Sciatic nerve (tissue), 2 donors: Measurements from ENCODE around the gene RIBC1. TPM values are rescaled to one million over a fixed set of nuclear protein-coding genes. Genes with fewer than 3 reads are reported as not detected.
"Not testable (repeated sequence)": the region's sequence is repeated elsewhere in the genome, so short reads cannot be mapped to it uniquely, and the experiment has no call there.

Experiments
- ATAC-seq: fragments of 200-7000 bp; cut with Tn5 transposase; one replicate; pipeline ENCODE4 v1.9.1; 2020; ENCODE audit warnings: mild to moderate bottlenecking, moderate library complexity
- DNase-seq: peaks from one replicate; pipeline ENCODE4 v3.0.0-alpha.2; 2020; ENCODE audit warnings: low spot score
- intact Hi-C: fragments of 100-400 bp; cut with DNase I; formaldehyde crosslinking; loops from one replicate; pipeline ENCODE4 v1.14.2; 2022
- total RNA-seq: library from RNA; stranded (reverse); fragmentation: NEBNext Ultra II Directional; extraction: Animal tissue kit (Norgen Biotek cat#: 25700); gene quantifications from one replicate; pipeline ENCODE4 v1.2.1, GENCODE V29; 2021
- donor health status: DM: no; HTN: no; CAD: no.
- donor health status: DM: no; HTN: no; CAD: no.

Gene RIBC1
- total RNA-seq, 1 donor from 2014 or later, result 2.1 TPM

GRCh38 chrX:53433651-53434639 is 11.3 kb downstream of the RIBC1 start, which contains the start of gene HSD17B10:
HSD17B10 (minus strand) TSS chrX:53434370; CDS start chrX:53434345, 25 bp downstream.
- DNase-seq (peak; percentile 93), ATAC-seq (peak; percentile 98)
- intact Hi-C loops, result no loop called here

- intact Hi-C loops, result no loop called here
- DNase-seq (no peak), ATAC-seq (peak; percentile 43)
These were observed 13.3 kb downstream of the RIBC1 start for GRCh38 chrX:53435997-53436396.

- no peak for DNase-seq
- ATAC-seq, result no peak
- intact Hi-C loops, result no loop called here
These were observed 14.5 kb downstream of the RIBC1 start for GRCh38 chrX:53437206-53437605.

DNA sequence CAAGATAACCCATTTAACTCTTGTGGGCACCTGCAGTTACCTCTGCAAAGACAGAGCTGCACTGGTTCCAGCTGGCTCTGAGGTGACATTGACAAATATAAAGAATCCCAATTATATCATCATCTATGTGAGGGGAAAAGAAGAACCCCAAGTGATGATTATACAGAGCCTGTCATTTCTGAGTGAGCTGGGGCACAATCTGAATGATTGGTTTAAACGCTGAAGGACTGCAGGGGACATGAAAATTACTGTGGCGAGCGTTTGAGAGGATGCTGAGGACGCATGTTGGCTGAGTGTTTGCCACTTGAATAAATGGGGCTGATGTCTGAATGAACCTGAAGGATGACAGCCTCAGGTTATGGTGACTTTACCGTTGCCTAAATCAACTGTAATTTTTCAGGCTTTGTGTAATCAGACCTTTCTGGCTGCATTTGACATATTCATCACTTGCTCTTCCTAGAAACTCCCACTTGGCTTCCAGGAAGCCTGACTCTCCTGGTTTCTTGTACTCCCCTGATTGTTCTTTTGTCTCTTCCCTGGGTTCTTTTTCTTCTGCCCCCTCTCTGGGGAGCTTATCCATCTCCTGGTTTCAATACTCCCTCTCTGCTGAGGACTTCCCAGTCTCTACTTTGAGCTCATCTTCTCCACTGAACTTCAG is 15.6 kb downstream of the RIBC1 start:
- intact Hi-C loops, result no loop called here
- DNase-seq (no peak), ATAC-seq (no peak)

- no peak for DNase-seq
- ATAC-seq, result no peak
- intact Hi-C loops, result no loop called here
These were observed 16.2 kb downstream of the RIBC1 start for GRCh38 chrX:53438832-53439230.

- intact Hi-C loops, result no loop called here
- DNase-seq (no peak), ATAC-seq (no peak)
These were observed 17.4 kb downstream of the RIBC1 start for GRCh38 chrX:53440101-53440500.

GRCh38 chrX:53440621-53441517 is 18.2 kb downstream of the RIBC1 start:
- intact Hi-C loops, result no loop called here

GRCh38 chrX:53441531-53442321 is 19.1 kb downstream of the RIBC1 start:
- intact Hi-C loops, result no loop called here
- ATAC-seq, result peak; percentile 84
- peak; percentile 78 for DNase-seq

More at GRCh38 chrX:53440621-53441517, 18.2 kb downstream of the RIBC1 start:
- ATAC-seq (peak; percentile 86), DNase-seq (peak; percentile 80)

- no peak for ATAC-seq
- DNase-seq, result no peak
- intact Hi-C loops, result no loop called here
These were observed 19.6 kb downstream of the RIBC1 start for GRCh38 chrX:53442322-53442631.

GRCh38 chrX:53445977-53446376 is 23.3 kb downstream of the RIBC1 start:
- intact Hi-C loops, result no loop called here
- DNase-seq, result no peak
- ATAC-seq, result no peak

DNA sequence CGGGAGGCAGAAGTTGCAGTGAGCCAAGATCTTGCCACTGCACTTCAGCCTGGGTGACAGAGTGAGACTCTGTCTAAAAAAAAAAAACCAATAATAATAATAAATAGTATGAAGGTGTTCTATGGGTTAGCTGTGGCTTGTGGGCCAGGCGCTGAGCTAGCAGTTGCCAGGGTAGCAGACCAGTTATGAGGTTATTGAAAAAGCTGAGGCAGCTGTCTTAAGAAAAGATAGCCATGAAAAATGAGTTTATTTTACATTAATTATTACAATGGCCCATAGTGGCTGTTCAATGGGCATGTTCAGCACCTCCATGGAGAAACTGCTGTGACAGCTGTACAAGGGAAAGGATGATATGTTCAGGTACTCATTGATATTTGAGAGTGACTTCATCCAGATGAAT is 24.8 kb downstream of the RIBC1 start:
- DNase-seq, result no peak

DNA sequence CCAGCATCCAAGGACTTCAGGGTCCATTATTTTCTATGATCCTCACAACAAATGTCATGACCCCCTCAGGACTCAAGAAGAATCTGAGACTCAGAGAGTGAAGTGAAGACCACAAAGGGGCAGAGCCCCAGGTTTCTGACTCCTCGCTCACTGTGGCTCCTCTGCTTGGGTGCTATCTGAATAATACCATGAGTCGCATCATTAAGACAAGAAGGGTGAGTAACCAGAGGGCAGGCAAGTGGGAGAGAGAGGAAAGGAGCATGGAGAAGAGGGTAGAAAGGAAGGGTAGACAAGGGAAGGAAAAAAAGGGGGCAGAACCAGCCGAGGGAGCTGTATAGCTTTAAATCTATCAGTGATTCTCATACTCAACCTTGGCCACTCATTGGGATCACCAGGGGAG is 27.0 kb downstream of the RIBC1 start:
- intact Hi-C loops, result no loop called here
- ATAC-seq, result no peak
- no peak for DNase-seq

More for the DNA sequence above, 24.8 kb downstream of the RIBC1 start:
- ATAC-seq, result no peak
- intact Hi-C loops, result no loop called here

DNA sequence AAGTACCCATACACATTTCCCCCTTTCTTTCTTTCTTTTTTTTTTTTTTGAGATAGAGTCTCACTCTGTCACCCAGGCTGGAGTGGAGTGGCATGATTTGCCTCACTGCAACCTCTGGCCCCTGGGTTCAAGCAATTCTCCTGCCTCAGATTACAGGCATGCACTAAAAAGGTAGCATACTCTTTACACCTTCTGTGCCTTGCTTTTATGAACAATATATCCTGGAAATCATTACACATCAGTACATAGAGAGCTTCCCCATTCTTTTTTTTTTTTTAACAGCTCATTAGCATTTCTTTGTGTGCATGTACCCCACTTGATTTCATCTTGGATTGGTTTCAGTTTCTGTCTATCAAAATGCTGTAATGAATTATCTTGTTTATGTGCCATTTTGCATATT is 30.1 kb downstream of the RIBC1 start:
- ATAC-seq (no peak), DNase-seq (no peak)

GRCh38 chrX:53456254-53456653 is 33.6 kb downstream of the RIBC1 start:
- no peak for DNase-seq
- ATAC-seq, result no peak
- intact Hi-C loops, result no loop called here

More for the DNA sequence above, 30.1 kb downstream of the RIBC1 start:
- intact Hi-C loops, result no loop called here

DNA sequence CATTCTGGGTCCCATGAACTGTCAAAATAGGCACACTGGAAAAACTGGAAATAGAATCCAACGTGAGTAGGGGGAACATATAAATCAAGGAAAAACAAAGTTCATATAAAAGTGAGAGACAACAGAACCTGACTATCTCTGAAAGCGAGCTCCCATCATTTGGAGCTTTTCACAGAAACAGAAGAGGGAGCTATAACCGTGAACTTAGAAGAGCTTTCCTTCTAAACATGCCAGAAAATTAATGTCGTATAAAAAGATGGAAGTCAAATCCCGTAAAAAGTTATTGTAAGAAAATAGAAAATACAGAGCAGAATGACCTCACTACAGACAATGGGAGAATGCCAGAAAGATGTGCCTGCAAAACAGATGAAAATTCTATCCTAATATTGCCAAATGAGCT is 35.4 kb downstream of the RIBC1 start:
- no peak for DNase-seq
- intact Hi-C loops, result no loop called here

GRCh38 chrX:53468659-53469058 is 46.0 kb downstream of the RIBC1 start:
- intact Hi-C loops, DNase-seq, ATAC-seq: not testable (repeated sequence)

More for the DNA sequence above, 35.4 kb downstream of the RIBC1 start:
- ATAC-seq, result no peak

GRCh38 chrX:53471346-53471745 is 48.7 kb downstream of the RIBC1 start:
- no peak for ATAC-seq
- intact Hi-C loops, result no loop called here
- DNase-seq, result no peak

DNA sequence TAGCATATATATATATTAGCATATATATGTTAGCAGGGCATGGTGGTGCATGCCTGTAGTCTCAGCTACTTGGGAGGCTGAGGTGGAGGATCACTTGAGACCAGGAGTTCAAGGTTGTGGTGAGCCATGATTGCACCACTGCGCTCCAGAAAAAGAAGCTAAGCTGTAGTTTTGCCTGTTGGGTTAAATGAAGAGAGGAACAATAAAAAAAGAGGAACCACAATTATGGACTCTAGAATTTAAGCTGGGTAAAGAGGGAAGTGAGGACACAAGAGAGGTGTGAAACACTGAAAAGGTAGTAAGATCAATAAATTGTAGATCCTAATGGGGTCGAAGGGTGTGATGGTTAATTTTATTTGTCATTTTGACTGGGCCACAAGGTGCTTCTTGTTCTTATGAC is 52.0 kb downstream of the RIBC1 start:
- intact Hi-C loops, result no loop called here
- no peak for ATAC-seq
- no peak for DNase-seq
